HG03135 (cell line): ENCODE measurements around the gene JCAD.
"Not testable (repeated sequence)": the region's sequence is repeated elsewhere in the genome, so short reads cannot be mapped to it uniquely, and the experiment has no call there.

Experiments used
- ATAC-seq: cut with Tn5 transposase; IDR thresholded peaks from one replicate; pipeline ENCODE4 v1.9.1; 2021; ENCODE audit warnings: mild to moderate bottlenecking, moderate library complexity; ENCODE audit not compliant: unreplicated experiment

JCAD gene, protein sequence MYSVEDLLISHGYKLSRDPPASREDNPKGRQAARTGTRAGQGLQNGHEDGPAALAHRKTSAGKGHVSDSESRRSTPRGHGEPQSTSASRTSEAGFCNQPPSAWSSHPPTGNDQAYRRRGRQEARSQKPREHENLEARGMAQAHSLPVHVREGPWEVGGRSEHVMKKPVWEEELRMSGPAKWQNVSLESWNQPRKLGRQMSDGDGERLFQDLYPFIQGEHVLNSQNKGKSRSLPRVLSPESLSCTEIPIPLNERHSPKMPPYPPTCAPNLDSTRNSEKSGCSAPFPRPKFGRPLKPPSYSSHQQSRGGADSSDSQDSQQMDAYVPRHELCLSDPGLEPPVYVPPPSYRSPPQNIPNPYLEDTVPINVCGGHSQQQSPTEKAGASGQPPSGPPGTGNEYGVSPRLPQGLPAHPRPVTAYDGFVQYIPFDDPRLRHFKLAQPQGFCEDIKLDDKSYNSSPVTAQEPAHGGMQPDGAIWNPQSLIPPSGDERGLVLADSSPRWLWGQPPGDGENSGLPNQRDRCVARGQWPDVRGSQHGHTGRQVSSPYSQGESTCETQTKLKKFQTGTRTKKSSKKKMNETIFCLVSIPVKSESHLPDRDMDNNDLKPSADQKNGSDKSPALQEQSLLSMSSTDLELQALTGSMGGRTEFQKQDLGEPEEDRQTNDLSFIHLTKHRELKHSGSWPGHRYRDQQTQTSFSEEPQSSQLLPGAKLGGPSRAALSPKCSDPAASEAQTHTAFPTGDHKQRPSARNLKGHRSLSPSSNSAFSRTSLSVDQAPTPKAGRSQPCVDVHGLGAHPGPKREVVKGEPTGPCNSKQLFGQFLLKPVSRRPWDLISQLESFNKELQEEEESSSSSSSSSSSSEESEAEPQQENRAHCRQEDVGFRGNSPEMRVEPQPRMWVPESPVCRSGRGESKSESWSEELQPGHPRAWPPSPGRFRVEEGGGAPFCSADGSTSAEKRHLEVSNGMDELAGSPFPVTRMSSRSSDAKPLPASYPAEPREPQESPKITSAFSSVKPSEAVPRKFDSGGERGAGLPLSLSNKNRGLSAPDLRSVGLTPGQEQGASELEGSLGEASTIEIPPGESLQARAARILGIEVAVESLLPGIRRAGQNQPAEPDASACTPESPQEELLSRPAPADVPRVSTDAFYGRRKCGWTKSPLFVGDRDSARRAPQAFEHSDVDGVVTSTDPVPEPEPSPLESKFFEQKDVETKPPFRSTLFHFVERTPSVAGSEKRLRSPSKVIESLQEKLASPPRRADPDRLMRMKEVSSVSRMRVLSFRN (N-terminal part only)

DNA sequence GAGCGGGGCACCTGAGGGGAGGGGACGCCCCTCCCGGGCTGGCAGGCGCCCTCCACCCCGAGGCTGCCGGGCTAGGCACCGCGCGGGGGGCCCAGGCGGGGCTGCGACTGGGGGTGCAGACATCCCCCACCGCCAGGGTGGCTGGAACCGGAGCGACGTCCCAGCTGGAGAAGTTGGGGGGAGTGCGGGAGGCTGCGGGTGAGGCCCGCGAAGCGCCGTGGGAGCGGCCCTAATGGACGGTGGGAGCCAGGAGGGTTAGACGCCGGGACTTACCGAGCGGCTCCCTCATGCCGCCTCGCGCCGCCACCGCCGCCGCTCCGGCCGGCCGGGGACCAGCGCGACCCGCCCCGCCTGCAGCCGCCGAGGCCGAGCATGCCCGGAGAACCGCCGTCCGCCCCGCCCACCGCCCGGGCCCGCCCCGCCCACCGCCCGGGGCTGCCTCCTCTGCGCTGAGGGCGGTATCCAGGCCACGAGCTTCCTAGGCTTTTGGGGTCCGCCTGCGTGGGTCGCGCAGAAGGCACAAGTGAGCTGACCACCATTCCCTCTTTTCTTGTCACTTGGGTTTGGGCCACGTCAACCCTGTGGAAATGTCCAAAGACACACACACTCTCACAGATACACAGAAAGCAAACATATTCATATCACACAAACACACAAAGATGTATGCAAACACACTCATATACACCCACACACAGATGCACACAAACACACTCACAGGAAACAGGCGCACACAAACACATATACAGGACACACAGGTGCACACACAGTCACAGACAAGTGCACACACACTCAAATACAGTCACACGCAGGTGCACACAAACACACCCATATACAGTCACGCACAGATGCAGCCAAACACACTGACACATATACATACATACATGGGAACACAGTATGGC lies at the start of gene JCAD:
TSS of gene JCAD (minus strand) at position 378 of the 899 bp plus-strand sequence. CDS start 11,774 bp downstream, outside the sequence.
- peak; percentile 82 for ATAC-seq

DNA sequence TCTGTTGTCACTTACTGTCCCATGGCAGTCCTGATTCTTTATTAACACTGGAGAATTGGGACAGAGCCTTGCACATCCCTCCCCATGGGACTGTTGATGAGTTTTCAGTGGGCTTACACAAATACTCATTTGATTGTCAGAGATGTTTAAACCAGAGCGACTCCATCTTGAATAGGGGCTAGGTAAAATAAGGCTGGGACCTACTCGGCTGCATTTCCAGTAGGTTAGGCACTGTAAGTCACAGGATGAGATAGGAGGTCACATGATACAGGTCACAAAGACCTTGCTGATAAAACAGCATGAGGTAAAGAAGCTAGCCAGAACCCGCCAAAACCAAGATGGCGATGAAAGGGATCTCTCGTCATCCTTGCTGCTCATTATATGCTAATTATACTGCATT lies 47.6 kb upstream of the JCAD start:
- ATAC-seq = no peak

DNA sequence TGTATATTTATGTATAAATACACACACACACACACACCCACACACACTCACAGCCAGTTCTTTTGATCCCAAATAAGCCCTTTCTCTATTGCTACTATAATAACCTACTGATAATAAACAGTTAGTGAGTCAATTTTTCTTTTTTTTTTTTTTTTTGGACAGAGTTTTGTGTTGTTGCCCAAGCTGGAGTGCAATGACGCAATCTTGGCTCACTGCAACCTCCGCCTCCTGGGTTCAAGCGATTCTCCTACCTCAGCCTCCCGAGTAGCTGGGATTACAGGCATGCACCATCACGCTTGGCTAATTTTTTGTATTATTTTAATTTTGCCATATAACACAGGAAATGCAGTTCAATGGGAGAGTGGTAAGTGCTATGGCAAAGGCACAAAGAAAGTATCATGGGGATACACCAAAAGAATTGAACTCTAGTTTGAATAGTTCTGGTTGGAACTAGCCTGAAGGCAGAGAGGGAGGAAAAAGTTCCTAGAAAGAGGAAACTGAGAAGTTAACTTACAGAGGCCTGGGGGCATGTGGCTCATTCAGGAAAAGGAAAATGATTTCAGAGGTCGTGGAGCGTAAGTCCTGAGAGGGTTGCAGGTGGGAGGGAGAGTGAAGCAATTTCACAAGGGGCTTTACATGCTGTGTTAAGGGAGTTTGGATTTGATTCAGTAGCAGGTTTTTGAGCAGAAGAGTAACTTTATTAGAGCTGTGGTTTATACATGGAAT lies 44.4 kb upstream of the JCAD start:
- ATAC-seq = no peak

DNA sequence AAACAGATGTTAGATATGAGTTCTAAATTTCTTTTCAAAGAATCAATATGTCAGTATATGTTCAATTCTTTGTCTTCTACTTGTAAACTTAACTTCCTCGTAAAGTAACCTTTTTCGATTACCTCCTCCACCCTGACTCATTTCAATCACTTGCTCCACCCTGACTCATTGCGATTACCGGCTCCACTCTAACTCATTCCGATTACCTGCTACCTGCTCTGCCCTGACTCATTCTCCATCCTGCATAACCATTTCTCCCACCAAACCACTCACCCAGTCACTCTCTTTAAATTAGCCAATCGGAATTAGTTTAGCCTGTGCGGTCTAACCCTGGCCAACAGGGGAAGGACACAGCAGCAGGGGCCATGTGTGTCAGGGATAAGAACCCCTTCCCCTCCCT lies 40.3 kb upstream of the JCAD start:
- ATAC-seq = not testable (repeated sequence)

DNA sequence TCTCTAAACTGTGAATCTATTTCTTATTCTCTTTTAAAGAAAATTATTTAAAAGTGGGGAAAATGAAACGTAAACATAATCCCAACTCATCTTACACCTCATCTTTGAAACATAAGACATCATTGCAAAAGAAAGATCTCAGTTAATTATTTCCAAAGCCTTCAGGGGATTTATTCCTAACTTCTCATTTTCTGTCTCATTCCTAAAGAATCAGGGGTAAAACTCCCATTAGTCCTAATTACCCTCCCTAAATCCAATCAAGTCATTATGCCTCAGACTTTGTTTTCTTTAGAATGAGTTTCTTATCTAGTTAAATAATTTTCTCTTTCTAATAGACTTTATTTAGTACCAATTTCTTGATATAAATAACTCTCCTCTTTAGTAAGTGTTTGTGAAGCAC lies 39.7 kb upstream of the JCAD start:
- no peak for ATAC-seq

DNA sequence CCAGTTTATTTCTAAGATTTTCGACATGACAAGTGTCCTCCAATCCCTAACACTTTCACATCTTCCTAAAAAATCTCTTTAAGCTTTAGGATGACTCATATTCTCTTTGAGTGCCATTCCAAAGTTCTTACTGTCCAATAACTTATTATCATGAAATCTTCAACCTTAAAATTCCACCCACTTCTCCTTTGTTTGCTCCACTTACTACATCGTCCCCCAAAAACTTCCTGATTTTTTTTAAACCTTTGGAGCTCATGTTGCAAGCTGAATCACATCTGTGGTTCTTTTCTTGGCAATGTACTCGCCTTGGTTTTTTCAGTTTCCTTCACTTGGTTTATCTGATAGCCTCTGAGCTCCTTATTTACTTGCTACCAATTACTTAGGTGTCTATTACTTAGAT lies 39.2 kb upstream of the JCAD start:
- ATAC-seq = no peak

DNA sequence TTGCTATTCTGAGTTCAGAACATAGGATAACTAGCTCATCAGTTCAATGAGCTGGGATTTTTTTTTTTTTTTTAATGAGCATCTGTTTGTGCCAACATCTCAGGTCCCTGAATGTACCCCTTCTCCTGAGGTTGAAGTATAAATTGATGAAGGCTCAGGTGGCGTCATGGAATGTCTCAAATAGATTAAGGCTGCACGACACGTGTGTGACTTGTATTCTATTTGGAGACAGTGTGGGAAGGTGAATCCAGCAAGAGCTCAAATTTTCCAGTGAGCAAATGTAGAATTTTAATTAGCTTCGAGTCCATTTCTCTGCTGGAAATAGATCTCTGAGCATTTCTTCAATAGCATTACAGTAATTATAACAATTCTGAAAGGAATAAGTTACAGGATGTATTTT lies 37.2 kb upstream of the JCAD start:
- ATAC-seq = no peak

DNA sequence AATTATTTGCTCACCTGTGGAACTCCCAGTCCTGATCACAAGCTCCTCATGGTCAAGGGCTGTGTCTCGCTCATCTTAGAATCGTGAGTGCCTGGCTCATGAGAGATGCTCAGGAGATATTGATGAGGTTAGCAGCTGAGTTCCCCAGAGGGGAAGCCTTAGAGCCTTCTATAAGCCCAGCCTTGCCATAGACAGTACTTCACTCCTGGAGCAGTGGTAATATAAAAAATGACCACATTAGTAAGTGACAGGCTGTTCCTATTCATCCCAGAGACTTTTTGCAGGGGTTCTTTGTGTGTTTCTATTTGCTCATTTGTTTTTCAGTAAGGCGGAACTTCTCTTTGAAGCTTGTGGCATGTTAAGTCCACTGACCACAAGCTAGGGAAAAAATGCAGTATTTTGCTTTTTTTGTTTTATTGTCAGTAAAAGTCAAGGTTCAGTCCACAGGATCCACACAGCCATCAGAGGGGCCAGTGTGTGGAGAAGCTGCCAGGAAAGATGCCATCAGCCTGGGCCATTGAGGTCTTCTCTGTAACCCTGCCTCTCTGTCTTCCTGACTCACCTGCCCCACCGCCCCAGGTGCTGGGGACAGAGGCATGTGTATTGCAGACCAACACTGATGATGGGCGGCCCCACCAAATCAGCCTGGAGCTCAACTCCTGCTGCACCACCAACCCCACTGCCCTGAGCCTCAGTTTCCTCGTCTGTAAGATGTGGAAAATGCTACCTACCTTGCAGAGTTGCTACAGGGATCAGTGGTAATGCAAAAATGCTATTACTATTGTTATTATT lies 36.4 kb upstream of the JCAD start:
- no peak for ATAC-seq

DNA sequence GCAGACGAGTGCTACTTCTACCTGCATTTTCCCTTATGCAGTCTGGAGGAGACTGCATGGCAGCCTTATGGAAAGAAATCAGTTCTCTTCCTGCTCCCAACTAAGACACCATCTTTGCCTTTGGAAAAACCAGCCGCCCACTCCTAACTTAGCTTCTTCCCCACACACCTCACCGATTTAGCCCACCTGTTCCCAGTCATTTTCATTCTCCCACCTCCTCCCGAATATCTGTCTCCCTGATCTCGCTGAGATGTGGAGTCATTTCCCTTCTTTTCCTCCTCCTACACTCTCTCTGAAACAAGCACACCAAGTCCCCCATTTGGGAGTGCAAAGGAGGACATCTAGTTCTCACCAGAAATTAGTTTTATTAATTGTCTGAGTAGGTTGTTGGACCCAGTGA lies 35.2 kb upstream of the JCAD start:
- no peak for ATAC-seq

DNA sequence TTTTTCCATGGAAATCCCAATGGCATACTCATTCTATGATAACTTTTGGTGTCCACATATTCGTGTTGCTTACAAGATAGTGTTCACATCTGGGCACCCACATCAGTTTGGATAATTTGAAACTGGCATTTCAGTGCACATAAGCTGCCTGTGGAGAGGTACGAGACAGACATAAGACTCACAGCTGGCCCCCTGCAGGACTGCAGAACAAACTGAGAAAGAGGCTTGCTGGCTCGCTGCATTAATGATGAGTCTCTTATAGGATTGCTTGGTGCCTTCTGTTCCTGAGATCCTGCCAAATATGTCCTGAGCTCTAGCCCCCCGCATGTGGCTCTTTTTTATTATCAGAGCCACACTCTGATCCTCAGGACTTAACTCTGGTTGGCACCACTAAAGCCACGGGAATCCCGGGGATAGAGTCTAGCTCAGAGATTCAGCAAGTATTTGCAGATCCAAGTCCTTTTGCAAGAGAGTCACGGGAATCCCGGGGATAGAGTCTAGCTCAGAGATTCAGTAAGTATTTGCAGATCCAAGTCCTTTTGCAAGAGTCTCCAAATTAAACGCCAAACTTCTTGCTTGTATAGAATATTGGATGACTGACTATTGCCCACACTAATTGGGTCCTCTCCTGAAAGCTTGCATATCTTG lies 34.0 kb upstream of the JCAD start:
- ATAC-seq = no peak

DNA sequence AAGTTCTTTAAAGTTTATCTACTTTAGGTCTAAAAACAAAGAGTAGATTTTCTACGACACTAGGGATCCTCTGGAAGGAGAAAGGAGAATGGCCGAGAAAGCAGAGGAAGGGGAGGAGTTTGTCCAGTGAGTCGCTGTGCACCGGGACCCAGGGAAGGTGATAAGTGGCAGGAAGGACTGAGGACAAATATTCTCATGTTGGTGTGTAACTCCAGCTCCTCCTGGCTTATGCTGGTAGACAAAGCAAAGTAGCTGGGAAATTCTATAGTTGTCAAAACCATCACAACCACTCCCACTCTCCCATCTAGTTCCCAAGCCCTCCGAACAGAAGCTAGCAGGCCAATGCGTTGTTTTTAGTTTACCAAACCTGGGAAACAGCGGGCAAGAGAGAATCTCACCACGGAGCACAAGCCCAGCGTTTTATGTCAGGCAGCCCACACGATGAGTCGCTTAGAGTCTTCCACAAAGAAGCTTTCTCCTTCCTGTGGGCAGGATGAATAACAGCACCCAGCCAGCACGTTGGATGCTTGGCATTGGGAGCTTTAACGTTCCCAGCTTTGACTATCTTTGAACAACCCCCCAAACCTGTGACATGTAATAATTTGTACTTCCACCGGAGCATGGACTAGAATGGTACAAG lies 32.9 kb upstream of the JCAD start:
- no peak for ATAC-seq

DNA sequence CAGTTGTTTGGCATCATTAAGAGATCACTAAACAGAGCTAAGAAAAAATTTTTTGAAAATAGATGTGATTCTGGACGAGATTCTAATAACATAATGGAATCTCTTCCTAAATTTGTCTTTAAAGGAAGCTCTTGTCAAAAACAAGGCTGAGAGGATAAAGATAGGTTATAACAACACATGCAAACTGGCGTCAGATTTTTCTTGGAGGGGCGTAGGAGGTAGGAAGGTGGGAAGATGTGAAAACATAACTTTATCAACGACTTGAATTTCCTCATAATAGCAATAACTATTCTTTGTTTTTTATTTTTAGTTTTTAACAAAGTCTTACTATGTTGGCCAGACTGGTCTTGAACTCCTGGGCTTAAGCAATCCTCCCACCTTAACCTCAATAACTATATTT lies 31.8 kb upstream of the JCAD start:
- no peak for ATAC-seq

DNA sequence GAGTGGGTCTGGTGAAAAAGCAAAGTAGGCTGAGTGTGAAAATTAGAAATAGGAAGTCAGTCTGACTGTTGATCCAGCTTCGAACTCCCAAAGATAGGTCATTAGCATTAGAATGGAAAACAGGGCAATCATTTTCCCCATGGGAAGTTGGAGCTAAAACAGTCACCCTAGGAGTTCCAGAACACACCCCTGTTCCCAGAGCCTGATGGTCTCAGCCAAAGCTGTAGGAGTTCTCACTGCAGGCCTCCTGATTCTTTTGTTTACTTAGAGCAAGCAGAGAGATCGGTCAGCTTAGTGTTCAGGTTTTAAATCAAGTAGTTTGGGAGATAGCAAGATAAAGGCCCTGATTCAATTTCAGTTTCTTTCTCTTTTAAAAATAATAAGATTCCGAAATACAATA lies 28.8 kb upstream of the JCAD start:
- no peak for ATAC-seq

DNA sequence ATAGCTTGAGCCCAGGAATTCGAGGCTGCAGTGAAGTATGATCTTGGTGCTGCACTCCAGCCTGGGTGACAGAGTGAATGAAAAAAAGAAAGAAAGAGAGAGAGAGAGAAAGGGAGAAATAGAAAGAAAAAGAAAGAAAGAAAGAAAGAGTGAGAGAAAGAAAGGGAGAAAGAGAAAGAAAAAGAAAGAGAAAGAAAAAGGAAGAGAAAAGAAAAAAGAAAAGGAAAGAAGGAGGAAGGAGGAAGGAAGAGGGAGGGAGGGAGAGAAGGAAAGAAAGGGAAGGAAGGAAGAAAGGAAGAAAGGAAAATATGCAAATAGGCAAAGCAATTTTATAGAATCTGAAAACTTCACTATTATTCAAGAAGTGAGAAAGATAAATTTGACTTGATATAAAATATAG lies 24.5 kb upstream of the JCAD start:
- no peak for ATAC-seq

DNA sequence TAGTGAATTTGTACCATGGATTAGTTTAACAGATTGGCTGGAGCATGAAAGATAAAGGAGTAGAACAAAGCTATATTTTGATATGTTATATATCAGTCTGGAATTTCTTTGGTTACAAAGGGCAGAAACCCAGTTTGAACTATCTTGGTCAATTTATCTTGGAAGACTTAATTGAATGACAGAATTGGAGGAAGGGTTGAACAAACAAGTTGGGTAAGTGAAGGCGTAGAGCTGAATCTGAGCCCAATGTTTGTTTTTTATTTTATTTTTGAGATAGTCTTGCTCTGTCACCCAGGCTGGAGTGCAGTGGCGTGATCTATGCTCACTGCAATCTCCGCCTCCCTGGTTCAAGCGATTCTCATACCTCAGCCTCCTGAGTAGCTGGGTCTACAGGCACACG lies 21.8 kb upstream of the JCAD start:
- no peak for ATAC-seq

DNA sequence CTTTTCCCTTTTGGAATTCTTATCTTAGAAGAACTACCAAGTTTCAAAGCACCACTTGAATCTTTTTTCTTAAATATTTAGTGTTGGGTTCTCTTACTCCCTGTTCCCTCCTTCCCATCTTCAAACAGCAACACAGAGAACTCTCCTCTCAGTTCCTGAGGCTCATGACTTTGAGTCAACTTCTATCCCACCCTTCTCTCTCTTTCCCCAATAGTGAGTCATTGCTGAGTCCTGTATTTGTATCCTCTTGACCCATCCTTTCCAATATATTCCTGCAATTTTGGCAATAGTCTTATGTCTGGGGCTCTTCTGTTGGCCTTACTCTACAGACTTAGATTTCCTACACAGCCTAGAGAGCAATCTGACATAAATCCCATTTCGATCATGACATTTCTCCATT lies 20.8 kb upstream of the JCAD start:
- no peak for ATAC-seq

DNA sequence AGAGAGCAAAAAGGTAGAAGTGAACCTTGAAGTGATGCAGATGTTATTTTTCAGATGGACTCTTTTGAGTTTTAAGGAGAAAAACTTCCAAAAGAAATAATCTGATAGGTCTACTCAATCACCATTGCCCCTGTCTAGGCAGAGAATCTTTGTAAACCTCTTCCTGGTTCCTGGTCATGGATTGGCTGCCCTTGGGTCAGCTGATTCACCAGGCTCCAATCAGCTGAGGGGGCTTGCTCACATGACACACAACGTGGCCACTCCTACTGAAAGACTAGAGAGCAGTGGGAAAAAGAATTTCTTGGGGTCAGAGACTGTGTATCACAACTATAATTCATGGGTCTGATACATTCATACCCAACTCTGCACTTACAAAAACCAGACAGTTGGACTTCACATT lies 20.0 kb upstream of the JCAD start:
- no peak for ATAC-seq

DNA sequence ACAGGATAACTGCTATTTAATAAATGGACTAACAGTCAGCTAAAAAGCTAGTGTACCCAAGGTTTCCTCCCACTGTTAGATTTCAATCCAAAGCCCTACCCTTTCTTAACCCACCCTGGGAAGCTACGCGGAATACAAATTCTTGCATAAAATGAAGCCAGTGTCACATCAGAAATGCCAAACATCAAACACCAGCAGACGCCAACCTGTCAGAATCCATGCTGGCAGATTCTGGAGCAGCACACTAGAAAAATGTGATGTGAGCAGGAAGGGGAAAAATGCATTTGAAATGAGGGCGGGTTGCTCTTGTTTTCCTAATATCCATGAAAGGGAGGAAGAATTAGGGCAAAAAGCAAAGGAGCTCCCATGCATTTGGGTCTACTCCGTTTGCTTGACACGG lies 16.1 kb upstream of the JCAD start:
- ATAC-seq = no peak
